ENCODE measurements around the gene RXRA. TPM values are rescaled to one million over a fixed set of nuclear protein-coding genes. Genes with fewer than 3 reads are reported as not detected.

RXRA gene
- total RNA-seq, 4 donors from 2014 or later = 27.3 to 70.5 (median 58.6) TPM

GRCh38 chr9:134381272-134381661, 55.0 kb downstream of the RXRA start:
- no peak for DNase-seq
- peaks cover 71 to 98% (median 90%) of the 10 kb centered on the region in 4 donors for H3K4me1 ChIP-seq
- no peaks in the 10 kb centered on the region for H3K9me3 ChIP-seq
- no peak overlapping the region for H3K4me3 ChIP-seq
- H3K27ac ChIP-seq = peak overlapping the region in 1 of 4 donors; percentile 80
- in situ Hi-C loops (cut with MboI; ENCODE audit: low pct_ligation_motif_present in 1 of 4, low pct_unique_long_range_greater_than_20kb in 1 of 4, low sequenced_read_pairs in 3 of 4) (no loop called here), intact Hi-C loops (cut with DNase I; ENCODE audit: low total_unique reads) (no loop called here)
- TF ChIP-seq EP300 (IDR thresholded peaks at IDR 0.05; ENCODE audit: low read depth) = no peak
- TF ChIP-seq CTCF (IDR thresholded peaks at IDR 0.05) = no peak
- no peaks in the 10 kb centered on the region for H3K27me3 ChIP-seq
- WGBS, 2 donors (ENCODE audit: low coverage in 1 of 2) = 93 to 100% methylated on average over 1 to 7 of the region's 7 CpGs
- no peaks in the 10 kb centered on the region for H3K36me3 ChIP-seq

- H3K36me3 ChIP-seq = no peaks in the 10 kb centered on the region
- intact Hi-C loops (cut with DNase I; ENCODE audit: low total_unique reads) = no loop called here
- TF ChIP-seq EP300 (IDR thresholded peaks at IDR 0.05; ENCODE audit: low read depth) (no peak), POLR2A (IDR thresholded peaks at IDR 0.05) (no peak), POLR2AphosphoS5 (IDR thresholded peaks at IDR 0.05) (no peak), CTCF (IDR thresholded peaks at IDR 0.05) (peak in 3 of 5 experiments; percentile 12 to 32 (median 32))
- in situ Hi-C loops (cut with MboI; ENCODE audit: low pct_ligation_motif_present in 1 of 4, low pct_unique_long_range_greater_than_20kb in 1 of 4, low sequenced_read_pairs in 3 of 4) = no loop called here
- WGBS, 2 donors (ENCODE audit: low coverage in 1 of 2) = 46 to 50% methylated on average over 2 to 21 of the region's 21 CpGs
- H3K4me3 ChIP-seq = no peak overlapping the region
- peaks cover 70 to 98% (median 90%) of the 10 kb centered on the region in 4 donors for H3K4me1 ChIP-seq
- peak; percentile 49 for DNase-seq
- no peaks in the 10 kb centered on the region for H3K27me3 ChIP-seq
- H3K9me3 ChIP-seq = no peaks in the 10 kb centered on the region
- H3K27ac ChIP-seq = peak overlapping the region; percentile 54 to 80 (median 62)
Measured at GRCh38 chr9:134381671-134382516, 55.6 kb downstream of the RXRA start.

- Histone ChIP-seq H3K4me1 (peaks cover 69 to 98% (median 90%) of the 10 kb centered on the region in 4 donors), H3K27me3 (no peaks in the 10 kb centered on the region), H3K36me3 (no peaks in the 10 kb centered on the region), H3K4me3 (no peak overlapping the region), H3K27ac (peak overlapping the region; percentile 54 to 80 (median 62)), H3K9me3 (no peaks in the 10 kb centered on the region)
- in situ Hi-C loops (cut with MboI; ENCODE audit: low pct_ligation_motif_present in 1 of 4, low pct_unique_long_range_greater_than_20kb in 1 of 4, low sequenced_read_pairs in 3 of 4) (no loop called here), intact Hi-C loops (cut with DNase I; ENCODE audit: low total_unique reads) (no loop called here)
- TF ChIP-seq POLR2A (IDR thresholded peaks at IDR 0.05) = no peak
- peak in 2 of 3 donors; percentile 29 to 43 for TF ChIP-seq POLR2AphosphoS5 (IDR thresholded peaks at IDR 0.05)
- DNase-seq = peak; percentile 84
- WGBS, 2 donors (ENCODE audit: low coverage in 1 of 2) = 86% methylated on average over 9 of the region's 14 CpGs; no CpG with 5 or more reads in 1 of the 2 donors
Measured at GRCh38 chr9:134382733-134383132, 56.5 kb downstream of the RXRA start.

GRCh38 chr9:134383148-134383547, 56.9 kb downstream of the RXRA start:
- 88% methylated on average over 6 of the region's 6 CpGs; no CpG with 5 or more reads in 1 of the 2 donors for WGBS, 2 donors (ENCODE audit: low coverage in 1 of 2)
- DNase-seq = no peak
- intact Hi-C loops (cut with DNase I; ENCODE audit: low total_unique reads) (no loop called here), in situ Hi-C loops (cut with MboI; ENCODE audit: low pct_ligation_motif_present in 1 of 4, low pct_unique_long_range_greater_than_20kb in 1 of 4, low sequenced_read_pairs in 3 of 4) (no loop called here)
- Histone ChIP-seq H3K4me1 (peaks cover 69 to 98% (median 88%) of the 10 kb centered on the region in 4 donors), H3K27ac (peak overlapping the region; percentile 54 to 80 (median 62)), H3K4me3 (no peak overlapping the region), H3K9me3 (no peaks in the 10 kb centered on the region), H3K36me3 (no peaks in the 10 kb centered on the region), H3K27me3 (no peaks in the 10 kb centered on the region)
- TF ChIP-seq POLR2A (IDR thresholded peaks at IDR 0.05) (no peak), EP300 (IDR thresholded peaks at IDR 0.05; ENCODE audit: low read depth) (no peak), CTCF (IDR thresholded peaks at IDR 0.05) (no peak), POLR2AphosphoS5 (IDR thresholded peaks at IDR 0.05) (no peak)

Measured in transverse colon (tissue), 4 donors.